ENCODE measurements around the gene GRID1.

DNA sequence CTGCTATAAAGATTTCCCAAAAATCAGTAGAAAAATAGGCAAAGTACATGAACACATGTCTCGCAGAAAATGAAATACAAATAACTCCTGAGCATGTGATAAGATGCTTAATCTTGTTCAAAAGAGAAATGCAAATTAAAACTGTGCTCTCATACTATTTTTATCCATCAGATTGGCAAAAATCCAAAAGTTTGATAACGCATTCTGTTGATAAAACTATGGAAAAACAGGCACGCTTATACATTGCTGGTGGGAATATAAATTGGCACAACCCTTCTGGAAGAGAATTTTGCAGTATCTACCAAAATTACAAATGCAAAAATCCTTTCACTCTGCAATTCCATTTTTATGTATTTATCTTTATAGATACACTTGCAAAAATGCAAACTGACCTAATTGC is 315.0 kb downstream of the GRID1 start:
- TF ChIP-seq POLR2A (IDR thresholded peaks at IDR 0.05; ENCODE audit: low read depth, low read length) = no peak
- TF ChIP-seq POLR2AphosphoS5 (IDR thresholded peaks at IDR 0.05; ENCODE audit: low read depth, low read length) = no peak
- TF ChIP-seq SPI1 (IDR thresholded peaks at IDR 0.05; ENCODE audit: low read depth, low read length) = no peak
- no peak for TF ChIP-seq TAF1 (IDR thresholded peaks at IDR 0.05; ENCODE audit: low read depth, low read length)

Measured in GM12891 (cell line).